ENCODE measurements around the gene BORCS5.

GRCh38 chr12:12423367-12423766 lies 66.5 kb downstream of the BORCS5 start:
- TF ChIP-seq CTCF (conservative IDR thresholded peaks at IDR 0.05 in 1 of 2, IDR thresholded peaks at IDR 0.05 in 1 of 2; ENCODE audit: low read depth in 1 of 2, low read length in 2 of 2) (no peak), EZH2 (IDR thresholded peaks at IDR 0.05; ENCODE audit: low read length, missing control alignments) (no peak)

All from fibroblast of lung (primary cell).